Keratinocyte (primary cell): Measurements from ENCODE around the gene TSTD1.

Source experiments
- EZH2 ChIP-seq: IDR thresholded peaks from one replicate; pipeline ENCODE4 v1.6.1; 2012; ENCODE audit warnings: inconsistent platforms, mild to moderate bottlenecking, low read length, moderate library complexity
- TF ChIP-seq, protein P1 (sequence below), 3 experiments: IDR thresholded peaks in 1 of 3; conservative IDR thresholded peaks in 1 of 3; optimal IDR thresholded peaks in 1 of 3; 2 replicates in 2 of 3; 3 replicates in 1 of 3; pipeline versions ENCODE3 to v1.5.1; 2011; ENCODE audit warnings: low read length in 3 of 3, mild to moderate bottlenecking in 3 of 3, moderate library complexity in 2 of 3, control low read depth in 1 of 3, inconsistent platforms in 1 of 3; ENCODE audit not compliant: insufficient read depth in 2 of 3; ENCODE audit errors: extremely low read depth in 1 of 3

DNA sequence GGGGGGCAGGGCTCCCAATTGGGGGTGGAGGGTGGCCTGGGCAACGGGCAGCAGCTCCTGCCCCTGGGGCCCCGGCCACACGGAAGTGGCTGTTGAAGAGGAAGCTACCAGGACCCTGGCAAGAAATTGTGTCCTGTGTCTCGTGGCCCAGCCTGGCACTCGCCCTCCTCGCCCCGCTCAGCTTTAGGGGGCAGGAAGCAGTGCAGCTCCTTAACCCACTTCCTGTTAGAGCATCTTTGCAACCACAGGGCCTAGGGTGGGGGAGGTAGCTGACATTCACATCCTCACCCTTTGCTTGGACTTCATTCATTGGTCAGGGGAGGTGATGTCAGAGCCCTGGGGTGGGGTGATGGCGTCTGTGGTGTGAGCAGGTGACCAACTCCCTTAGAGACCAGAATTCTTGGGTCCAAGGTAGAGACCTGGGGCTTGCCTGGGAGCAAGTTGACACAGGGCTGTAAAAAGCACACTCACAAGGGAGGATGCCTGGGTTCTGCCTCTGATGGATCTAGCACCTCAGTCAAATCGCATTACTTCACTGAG is 31.0 kb upstream of the TSTD1 start, which contains the start of gene ARHGAP30:
- TF ChIP-seq, protein P1, sequence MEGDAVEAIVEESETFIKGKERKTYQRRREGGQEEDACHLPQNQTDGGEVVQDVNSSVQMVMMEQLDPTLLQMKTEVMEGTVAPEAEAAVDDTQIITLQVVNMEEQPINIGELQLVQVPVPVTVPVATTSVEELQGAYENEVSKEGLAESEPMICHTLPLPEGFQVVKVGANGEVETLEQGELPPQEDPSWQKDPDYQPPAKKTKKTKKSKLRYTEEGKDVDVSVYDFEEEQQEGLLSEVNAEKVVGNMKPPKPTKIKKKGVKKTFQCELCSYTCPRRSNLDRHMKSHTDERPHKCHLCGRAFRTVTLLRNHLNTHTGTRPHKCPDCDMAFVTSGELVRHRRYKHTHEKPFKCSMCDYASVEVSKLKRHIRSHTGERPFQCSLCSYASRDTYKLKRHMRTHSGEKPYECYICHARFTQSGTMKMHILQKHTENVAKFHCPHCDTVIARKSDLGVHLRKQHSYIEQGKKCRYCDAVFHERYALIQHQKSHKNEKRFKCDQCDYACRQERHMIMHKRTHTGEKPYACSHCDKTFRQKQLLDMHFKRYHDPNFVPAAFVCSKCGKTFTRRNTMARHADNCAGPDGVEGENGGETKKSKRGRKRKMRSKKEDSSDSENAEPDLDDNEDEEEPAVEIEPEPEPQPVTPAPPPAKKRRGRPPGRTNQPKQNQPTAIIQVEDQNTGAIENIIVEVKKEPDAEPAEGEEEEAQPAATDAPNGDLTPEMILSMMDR (optimal IDR thresholded peaks at IDR 0.05 in 1 of 3, IDR thresholded peaks at IDR 0.05 in 1 of 3, conservative IDR thresholded peaks at IDR 0.05 in 1 of 3; ENCODE audit: extremely low read depth in 1 of 3, insufficient read depth in 2 of 3, low read length in 3 of 3), result no peak
- TF ChIP-seq EZH2, result no peak
